ENCODE data around the gene CAPN9.

The CAPN9 gene

DNA sequence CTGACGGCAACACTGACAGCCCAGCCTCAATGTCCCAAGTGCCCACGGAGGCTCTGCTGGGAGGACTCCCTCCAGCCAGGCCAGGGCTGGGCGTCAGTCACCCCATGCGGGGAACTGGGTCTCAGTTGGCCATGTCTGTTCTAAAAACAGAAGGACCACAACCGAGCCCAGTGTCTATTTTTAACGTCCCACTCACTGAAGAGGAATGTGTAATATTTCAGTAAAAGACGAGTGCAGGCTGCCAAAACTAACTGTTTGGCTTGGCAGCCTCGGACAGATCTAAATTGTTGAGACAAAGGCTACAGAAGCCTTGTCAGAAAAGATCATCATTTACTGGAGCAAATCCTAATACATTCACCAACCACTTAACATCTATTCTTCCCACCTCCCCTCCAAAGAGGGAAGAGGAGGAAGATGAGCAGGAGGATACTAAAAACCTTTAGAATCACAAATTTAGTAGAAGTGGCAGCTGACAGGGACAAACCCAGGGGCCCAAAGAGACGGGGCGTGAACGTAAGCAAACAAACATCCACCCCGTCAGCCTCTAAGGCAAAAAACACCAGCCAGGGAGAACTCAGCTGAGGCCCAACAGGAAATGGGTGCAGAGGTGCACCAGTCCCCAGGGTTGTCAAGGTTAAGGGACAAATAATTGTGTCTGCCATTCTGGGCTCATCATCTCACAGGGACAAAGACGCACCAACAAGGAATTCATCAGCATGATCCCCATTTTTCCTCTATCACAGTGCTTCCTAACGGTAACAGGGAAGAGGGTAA lies 102.5 kb downstream of the CAPN9 start (continued):
- TF ChIP-seq, protein P1, sequence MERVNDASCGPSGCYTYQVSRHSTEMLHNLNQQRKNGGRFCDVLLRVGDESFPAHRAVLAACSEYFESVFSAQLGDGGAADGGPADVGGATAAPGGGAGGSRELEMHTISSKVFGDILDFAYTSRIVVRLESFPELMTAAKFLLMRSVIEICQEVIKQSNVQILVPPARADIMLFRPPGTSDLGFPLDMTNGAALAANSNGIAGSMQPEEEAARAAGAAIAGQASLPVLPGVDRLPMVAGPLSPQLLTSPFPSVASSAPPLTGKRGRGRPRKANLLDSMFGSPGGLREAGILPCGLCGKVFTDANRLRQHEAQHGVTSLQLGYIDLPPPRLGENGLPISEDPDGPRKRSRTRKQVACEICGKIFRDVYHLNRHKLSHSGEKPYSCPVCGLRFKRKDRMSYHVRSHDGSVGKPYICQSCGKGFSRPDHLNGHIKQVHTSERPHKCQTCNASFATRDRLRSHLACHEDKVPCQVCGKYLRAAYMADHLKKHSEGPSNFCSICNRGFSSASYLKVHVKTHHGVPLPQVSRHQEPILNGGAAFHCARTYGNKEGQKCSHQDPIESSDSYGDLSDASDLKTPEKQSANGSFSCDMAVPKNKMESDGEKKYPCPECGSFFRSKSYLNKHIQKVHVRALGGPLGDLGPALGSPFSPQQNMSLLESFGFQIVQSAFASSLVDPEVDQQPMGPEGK (tag by site-specific recombination; IDR thresholded peaks at IDR 0.05), result no peak
- TF ChIP-seq ZNF350 (tag by site-specific recombination; IDR thresholded peaks at IDR 0.05) (no peak), ZNF571 (tag by site-specific recombination; IDR thresholded peaks at IDR 0.05) (no peak), ZNF521 (tag by site-specific recombination; IDR thresholded peaks at IDR 0.05) (no peak), ZNF600 (tag by site-specific recombination; IDR thresholded peaks at IDR 0.05) (no peak), ZNF133 (tag by site-specific recombination; IDR thresholded peaks at IDR 0.05) (no peak), IKZF3 (tag by site-specific recombination; IDR thresholded peaks at IDR 0.05) (no peak), ZSCAN30 (tag by site-specific recombination; IDR thresholded peaks at IDR 0.05) (no peak), ZNF37A (tag by site-specific recombination; IDR thresholded peaks at IDR 0.05) (no peak)
- TF ChIP-seq, protein P2, sequence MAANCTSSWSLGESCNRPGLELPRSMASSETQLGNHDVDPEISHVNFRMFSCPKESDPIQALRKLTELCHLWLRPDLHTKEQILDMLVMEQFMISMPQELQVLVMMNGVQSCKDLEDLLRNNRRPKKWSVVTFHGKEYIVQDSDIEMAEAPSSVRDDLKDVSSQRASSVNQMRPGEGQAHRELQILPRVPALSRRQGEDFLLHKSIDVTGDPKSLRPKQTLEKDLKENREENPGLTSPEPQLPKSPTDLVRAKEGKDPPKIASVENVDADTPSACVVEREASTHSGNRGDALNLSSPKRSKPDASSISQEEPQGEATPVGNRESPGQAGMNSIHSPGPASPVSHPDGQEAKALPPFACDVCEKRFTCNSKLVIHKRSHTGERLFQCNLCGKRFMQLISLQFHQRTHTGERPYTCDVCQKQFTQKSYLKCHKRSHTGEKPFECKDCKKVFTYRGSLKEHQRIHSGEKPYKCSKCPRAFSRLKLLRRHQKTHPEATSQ (tag by site-specific recombination; IDR thresholded peaks at IDR 0.05), result no peak
- TF ChIP-seq, protein P3, sequence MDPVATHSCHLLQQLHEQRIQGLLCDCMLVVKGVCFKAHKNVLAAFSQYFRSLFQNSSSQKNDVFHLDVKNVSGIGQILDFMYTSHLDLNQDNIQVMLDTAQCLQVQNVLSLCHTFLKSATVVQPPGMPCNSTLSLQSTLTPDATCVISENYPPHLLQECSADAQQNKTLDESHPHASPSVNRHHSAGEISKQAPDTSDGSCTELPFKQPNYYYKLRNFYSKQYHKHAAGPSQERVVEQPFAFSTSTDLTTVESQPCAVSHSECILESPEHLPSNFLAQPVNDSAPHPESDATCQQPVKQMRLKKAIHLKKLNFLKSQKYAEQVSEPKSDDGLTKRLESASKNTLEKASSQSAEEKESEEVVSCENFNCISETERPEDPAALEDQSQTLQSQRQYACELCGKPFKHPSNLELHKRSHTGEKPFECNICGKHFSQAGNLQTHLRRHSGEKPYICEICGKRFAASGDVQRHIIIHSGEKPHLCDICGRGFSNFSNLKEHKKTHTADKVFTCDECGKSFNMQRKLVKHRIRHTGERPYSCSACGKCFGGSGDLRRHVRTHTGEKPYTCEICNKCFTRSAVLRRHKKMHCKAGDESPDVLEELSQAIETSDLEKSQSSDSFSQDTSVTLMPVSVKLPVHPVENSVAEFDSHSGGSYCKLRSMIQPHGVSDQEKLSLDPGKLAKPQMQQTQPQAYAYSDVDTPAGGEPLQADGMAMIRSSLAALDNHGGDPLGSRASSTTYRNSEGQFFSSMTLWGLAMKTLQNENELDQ (tag by site-specific recombination; IDR thresholded peaks at IDR 0.05; ENCODE audit: low read depth), result no peak
- TF ChIP-seq, protein P4, sequence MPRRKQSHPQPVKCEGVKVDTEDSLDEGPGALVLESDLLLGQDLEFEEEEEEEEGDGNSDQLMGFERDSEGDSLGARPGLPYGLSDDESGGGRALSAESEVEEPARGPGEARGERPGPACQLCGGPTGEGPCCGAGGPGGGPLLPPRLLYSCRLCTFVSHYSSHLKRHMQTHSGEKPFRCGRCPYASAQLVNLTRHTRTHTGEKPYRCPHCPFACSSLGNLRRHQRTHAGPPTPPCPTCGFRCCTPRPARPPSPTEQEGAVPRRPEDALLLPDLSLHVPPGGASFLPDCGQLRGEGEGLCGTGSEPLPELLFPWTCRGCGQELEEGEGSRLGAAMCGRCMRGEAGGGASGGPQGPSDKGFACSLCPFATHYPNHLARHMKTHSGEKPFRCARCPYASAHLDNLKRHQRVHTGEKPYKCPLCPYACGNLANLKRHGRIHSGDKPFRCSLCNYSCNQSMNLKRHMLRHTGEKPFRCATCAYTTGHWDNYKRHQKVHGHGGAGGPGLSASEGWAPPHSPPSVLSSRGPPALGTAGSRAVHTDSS (tag by site-specific recombination; IDR thresholded peaks at IDR 0.05), result 0 out of 2 replicates have a peak, but pooled peaks have one; percentile 14
- TF ChIP-seq, protein P5, sequence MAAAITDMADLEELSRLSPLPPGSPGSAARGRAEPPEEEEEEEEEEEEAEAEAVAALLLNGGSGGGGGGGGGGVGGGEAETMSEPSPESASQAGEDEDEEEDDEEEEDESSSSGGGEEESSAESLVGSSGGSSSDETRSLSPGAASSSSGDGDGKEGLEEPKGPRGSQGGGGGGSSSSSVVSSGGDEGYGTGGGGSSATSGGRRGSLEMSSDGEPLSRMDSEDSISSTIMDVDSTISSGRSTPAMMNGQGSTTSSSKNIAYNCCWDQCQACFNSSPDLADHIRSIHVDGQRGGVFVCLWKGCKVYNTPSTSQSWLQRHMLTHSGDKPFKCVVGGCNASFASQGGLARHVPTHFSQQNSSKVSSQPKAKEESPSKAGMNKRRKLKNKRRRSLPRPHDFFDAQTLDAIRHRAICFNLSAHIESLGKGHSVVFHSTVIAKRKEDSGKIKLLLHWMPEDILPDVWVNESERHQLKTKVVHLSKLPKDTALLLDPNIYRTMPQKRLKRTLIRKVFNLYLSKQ (tag by site-specific recombination; IDR thresholded peaks at IDR 0.05; ENCODE audit: borderline replicate concordance), result no peak

DNA sequence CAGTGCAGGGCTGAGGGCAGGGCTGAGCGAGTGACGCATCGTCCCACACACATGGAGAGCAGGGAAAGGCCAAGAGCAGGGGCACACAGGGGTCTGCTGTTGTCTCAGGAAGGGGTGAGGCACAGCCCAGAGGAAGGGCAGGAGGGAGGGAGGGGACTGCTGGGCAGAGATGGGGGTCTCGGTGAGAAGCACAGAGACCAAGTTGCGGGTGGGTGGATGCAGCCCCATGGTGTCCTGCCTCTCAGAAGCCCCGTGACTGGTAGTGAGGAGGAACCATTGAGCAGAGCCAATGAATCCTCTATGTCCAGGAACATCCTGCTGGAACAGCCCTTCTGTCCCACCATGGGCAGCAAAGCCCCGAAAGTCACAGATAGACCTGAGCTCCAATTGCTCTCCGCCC lies 103.4 kb downstream of the CAPN9 start:
- ChIA-PET POLR2A (no interaction called here), CTCF (interaction anchor here (2.1 kb wide), 1 partner anchor 11 kb away, joined by 6 read pairs; no protein-coding TSS in a partner anchor)
- no peak for TF ChIP-seq KLF1 (tag by site-specific recombination; IDR thresholded peaks at IDR 0.05)
- 0 out of 2 replicates have a peak, but pooled peaks have one; percentile 11 for TF ChIP-seq EGR2 (tag by site-specific recombination; IDR thresholded peaks at IDR 0.05; ENCODE audit: low read depth)
- TF ChIP-seq ZFHX2 (tag by site-specific recombination; conservative IDR thresholded peaks at IDR 0.05), result 0 out of 2 replicates have a peak, but pooled peaks have one; percentile 28
- no peak for TF ChIP-seq ZNF16 (tag by site-specific recombination; IDR thresholded peaks at IDR 0.05; ENCODE audit: low read depth)
- TF ChIP-seq ZNF426 (tag by site-specific recombination; IDR thresholded peaks at IDR 0.05), result no peak
- TF ChIP-seq MYNN (tag by site-specific recombination; IDR thresholded peaks at IDR 0.05; ENCODE audit: borderline replicate concordance), result no peak
- TF ChIP-seq, protein P6, sequence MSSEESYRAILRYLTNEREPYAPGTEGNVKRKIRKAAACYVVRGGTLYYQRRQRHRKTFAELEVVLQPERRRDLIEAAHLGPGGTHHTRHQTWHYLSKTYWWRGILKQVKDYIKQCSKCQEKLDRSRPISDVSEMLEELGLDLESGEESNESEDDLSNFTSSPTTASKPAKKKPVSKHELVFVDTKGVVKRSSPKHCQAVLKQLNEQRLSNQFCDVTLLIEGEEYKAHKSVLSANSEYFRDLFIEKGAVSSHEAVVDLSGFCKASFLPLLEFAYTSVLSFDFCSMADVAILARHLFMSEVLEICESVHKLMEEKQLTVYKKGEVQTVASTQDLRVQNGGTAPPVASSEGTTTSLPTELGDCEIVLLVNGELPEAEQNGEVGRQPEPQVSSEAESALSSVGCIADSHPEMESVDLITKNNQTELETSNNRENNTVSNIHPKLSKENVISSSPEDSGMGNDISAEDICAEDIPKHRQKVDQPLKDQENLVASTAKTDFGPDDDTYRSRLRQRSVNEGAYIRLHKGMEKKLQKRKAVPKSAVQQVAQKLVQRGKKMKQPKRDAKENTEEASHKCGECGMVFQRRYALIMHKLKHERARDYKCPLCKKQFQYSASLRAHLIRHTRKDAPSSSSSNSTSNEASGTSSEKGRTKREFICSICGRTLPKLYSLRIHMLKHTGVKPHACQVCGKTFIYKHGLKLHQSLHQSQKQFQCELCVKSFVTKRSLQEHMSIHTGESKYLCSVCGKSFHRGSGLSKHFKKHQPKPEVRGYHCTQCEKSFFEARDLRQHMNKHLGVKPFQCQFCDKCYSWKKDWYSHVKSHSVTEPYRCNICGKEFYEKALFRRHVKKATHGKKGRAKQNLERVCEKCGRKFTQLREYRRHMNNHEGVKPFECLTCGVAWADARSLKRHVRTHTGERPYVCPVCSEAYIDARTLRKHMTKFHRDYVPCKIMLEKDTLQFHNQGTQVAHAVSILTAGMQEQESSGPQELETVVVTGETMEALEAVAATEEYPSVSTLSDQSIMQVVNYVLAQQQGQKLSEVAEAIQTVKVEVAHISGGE (tag by site-specific recombination; conservative IDR thresholded peaks at IDR 0.05; ENCODE audit: low read depth), result no peak
- peaks cover 3% of the 10 kb centered on the region; the same call in 1 of the 2 replicates for H3K4me1 ChIP-seq (ENCODE audit: control insufficient read depth, insufficient read depth, low read length)
- H3K4me3 ChIP-seq (ENCODE audit: low read depth, low read length), result no peak overlapping the region
- H3K9me3 ChIP-seq (ENCODE audit: control insufficient read depth, insufficient read depth, low read depth, low read length), result no peaks in the 10 kb centered on the region
- H3K27ac ChIP-seq (ENCODE audit: extremely low read depth, low read depth, low read length), result no peak overlapping the region
- peaks cover 2 to 36% of the 10 kb centered on the region in 2 experiments; a peak in 2 of 3 replicates for H3K36me3 ChIP-seq (ENCODE audit: control insufficient read depth in 2 of 2, insufficient read depth in 1 of 2, low read length in 2 of 2)
